DMS79 treated with DMSO at 0.1 percent for 48 hours (cell line): Measurements from ENCODE around the gene RPGR.
A peak's percentile ranks its signal among the peaks of the same experiment; 100 is the strongest.

Source experiments
- DNase-seq: peaks from one replicate; lab custom pipeline; 2025; lab: John Stamatoyannopoulos, UW

Gene RPGR, protein sequence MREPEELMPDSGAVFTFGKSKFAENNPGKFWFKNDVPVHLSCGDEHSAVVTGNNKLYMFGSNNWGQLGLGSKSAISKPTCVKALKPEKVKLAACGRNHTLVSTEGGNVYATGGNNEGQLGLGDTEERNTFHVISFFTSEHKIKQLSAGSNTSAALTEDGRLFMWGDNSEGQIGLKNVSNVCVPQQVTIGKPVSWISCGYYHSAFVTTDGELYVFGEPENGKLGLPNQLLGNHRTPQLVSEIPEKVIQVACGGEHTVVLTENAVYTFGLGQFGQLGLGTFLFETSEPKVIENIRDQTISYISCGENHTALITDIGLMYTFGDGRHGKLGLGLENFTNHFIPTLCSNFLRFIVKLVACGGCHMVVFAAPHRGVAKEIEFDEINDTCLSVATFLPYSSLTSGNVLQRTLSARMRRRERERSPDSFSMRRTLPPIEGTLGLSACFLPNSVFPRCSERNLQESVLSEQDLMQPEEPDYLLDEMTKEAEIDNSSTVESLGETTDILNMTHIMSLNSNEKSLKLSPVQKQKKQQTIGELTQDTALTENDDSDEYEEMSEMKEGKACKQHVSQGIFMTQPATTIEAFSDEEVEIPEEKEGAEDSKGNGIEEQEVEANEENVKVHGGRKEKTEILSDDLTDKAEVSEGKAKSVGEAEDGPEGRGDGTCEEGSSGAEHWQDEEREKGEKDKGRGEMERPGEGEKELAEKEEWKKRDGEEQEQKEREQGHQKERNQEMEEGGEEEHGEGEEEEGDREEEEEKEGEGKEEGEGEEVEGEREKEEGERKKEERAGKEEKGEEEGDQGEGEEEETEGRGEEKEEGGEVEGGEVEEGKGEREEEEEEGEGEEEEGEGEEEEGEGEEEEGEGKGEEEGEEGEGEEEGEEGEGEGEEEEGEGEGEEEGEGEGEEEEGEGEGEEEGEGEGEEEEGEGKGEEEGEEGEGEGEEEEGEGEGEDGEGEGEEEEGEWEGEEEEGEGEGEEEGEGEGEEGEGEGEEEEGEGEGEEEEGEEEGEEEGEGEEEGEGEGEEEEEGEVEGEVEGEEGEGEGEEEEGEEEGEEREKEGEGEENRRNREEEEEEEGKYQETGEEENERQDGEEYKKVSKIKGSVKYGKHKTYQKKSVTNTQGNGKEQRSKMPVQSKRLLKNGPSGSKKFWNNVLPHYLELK

DNA sequence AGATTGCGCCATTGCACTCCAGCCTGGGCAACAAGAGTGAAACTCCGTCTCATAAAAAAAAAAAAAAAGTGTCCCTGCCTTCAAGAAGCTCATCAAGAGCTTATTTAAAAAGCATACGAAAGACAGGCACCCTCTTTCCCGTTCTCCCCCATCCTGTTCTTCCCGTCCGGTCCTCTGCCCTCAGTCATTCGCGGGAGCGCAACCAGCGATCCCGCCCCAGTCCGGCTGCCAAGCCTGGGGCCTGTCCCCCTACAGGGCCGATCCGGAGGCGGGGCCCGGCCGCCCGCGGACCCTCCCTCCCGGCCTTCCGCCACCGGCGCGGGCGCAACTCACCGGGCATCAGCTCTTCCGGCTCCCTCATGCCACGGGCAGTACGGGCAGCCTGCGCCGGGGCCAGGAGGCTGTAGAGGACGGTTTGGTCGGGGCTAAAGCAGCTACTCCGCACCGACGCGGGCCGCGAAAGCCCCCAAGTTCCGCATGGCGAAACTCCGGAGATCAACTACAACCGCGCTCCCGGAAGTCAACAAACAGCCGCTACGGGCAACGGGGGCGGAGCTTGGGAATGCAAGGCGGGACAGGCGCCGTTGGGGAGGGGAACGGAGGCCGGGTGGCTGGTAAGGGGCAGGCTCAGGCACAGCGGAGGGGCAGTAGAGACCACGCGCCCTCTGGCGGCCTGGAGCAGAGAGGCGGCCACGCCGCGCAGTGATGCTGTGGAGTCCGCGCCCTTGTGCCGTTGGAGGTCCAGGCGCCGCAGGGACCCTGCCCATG, at the start of gene RPGR:
Gene RPGR (minus strand): TSS at position 503 of the 768 bp plus-strand sequence. CDS start 142 bp downstream, at position 361.
- peak; percentile 33 for DNase-seq

DNA sequence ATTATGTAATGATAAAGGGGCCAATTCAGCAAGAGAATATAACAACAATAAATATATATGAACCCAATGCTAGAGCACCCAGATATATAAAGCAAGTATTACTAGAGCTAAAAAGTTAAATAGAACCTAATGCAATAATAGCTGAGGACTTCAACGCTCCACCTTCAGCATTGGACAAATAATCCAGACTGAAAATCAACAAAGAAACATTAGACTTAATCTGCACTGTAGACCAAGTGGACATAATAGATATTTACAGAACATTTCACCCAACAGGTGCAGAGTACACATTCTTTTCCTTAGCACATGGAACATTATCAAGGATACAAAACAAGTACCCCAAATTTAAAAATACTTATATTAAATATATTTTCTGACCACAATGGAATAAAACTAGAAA, 49.4 kb upstream of the RPGR start:
- no peak for DNase-seq

DNA sequence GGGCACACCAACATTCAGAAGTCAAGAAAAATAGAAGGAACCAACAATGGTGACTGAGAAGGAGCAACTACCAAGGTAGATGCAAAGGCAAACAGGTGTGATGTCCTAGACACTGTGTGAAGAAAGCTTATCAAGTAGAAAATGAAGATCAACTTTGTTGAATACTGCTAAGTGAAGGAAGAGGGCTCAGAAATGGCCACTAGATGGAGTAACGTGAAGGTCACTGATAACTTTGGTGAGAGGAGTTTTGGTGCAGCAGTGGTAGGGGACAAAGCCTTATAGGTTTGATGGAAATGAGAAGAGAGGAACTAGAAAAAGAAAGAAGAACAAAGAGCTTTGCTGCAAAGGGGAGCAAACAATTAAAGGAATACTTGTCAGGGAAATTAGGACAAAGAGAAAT, 48.6 kb upstream of the RPGR start:
- DNase-seq = no peak

DNA sequence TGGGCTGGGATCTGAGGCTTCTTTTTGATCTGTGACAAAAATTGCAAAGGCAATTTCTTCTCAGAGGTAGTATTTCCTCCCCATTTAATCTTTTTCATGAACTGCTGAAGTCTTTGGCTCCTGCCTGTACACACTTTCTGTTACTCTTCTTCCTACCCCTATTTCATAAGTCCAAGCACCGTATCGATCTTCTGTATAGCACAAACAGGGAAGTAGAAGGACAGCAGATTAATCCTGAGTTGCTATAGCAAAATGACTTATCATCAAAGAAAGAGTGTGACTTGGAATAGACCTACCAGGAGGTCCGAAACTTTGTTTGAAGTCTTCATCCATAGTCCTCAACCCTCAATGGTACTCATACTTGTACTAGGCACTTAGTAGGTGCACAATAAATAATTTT, 47.1 kb upstream of the RPGR start:
- no peak for DNase-seq

DNA sequence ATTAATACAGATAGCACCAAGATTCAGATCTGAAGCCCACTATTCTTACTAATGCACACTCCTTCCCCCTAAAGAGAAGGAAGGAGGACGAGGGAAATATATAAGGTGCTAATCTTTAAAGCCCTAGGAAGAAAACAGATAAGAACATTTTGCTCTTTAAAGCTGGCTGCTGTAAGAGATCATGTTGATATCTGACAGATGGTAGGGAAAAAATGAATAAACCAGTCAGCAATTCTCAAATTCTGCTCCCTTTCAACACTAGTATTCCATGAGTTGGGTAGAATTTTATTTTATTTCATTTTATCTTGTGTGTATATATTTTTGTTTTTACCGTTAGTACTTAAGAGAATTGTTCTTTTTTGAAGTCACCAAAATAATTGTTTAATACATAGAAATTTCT, 44.3 kb upstream of the RPGR start:
- no peak for DNase-seq

DNA sequence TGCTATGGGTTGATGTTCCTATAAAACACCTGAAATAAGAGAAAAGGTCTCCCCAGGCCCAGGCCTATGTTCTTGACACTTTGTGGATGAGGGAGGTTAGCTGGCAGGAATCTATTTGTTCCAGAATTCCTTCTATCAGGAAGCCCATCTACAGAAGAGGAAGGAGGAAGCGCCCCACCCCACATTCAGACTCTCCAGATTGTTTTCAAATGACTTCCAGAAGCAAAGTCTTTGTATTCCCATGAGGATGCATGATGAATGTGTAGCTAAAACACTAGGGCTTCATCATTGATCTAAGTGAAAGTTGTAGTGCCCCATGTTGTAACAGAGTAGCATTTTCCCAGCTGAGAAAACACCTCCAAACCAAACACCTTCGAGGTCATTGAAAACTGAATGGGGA, 41.5 kb upstream of the RPGR start:
- DNase-seq = no peak

DNA sequence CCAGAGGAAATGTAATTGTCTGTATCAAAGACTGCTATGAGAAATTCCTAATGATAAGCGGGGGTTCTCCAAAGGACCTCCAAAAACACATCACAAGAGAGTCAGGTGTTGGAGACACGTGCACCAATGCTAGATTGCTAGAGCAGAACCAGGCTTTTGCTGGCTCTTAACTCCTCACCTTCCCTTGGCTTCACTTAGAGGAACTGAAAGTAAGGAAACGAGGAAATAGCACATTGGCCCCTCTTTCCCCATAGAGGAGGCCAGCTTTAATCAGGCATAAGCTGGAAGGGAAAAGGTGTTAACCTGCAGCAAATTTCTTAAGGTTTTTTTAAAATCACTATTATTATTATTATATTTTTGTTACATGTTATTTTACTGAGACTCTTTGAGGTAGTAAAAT, 38.6 kb upstream of the RPGR start:
- DNase-seq = no peak

DNA sequence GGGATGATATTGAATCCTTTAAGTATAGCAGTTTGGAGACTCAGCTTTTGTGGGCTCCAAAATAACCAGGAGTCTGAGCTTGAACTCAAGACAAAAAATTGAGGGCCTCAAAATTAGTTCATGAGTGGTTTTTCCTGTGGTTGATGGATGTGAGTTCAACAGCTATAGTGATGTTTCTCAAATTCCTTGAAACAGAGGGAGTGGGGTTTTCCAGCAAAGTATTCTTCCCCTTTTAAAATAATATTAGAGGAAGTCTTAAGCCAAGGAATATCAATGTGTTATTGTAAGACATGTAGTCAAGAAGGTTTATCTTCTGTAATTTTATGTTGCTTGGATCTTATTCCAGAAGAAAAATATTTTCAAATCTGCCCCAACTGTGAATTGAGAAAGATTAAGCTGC, 35.7 kb upstream of the RPGR start:
- no peak for DNase-seq

DNA sequence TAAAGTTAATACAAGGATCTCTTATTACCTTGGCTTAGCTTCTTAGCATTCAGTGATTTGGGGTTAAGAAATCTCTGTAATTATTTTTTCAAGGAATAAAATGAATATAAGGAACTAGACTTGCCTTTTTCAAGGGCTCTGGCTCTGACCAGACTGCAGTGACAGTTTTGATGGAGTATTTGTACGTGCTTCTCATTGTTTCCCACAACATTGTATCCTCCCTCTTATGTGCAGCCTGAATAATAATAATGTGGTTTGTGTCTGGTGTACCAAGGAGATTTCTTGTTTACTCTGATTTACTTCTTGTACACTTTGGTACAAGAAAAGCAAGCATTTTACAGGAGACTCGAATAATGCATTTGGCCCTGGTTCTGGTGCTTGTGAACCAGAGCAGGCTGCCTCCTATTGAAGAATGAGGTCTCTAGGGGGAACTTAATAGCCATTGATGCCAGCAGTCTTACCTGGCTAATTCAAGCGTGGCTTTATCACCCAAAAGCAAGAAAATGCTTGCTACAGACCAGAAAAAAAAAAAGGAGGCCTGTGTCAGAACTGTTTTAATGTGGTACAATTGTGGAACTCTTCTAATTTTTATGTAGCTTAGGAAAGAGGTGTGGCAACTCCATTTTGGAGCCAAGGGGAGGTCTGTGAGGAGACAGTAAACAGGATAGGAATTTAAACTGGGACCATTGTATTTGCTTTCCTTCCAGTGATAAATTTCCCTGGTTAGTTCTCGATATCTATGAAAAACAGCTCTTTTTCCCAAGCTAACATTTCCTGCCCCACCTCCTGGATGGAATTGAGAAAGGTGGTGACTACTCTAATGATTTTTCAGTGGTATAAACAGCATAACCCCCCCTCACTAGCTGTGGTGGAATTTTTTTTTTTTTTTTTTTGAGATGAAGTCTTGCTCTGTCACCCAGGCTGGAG, 30.7 kb upstream of the RPGR start:
- DNase-seq = peak; percentile 71

DNA sequence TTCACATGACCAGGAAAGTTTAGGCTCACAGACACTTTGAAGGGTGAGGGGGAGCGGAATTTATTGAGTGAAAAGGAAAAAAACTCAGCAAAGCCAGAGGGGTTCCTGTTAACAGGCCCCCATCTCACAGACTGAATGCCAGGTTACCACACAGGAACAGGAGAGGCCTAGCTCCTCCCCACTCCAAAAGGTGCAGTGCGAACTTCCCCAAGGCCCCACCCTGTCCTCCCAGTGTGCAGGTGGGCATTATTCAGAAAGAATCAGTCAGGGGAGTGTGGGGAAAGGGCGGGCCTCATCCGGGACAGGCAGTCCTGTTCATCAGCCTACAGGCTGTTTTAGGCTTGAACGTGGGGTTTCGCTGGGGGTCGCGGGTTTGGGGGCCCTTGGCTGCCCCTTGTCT, 29.1 kb upstream of the RPGR start:
- DNase-seq = no peak

DNA sequence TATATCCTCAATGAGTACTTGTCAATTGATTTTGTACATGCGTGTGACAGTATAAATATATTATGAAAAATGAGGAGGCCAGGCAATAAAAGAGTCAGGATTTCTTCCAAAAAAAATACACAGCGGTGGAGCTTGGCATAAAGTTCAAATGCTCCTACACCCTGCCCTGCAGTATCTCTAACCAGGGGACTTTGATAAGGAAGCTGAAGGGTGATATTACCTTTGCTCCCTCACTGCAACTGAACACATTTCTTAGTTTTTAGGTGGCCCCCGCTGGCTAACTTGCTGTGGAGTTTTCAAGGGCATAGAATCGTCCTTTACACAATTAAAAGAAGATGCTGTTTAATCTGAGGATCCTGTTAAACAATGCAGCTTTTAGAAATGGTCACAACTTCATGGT, 25.1 kb upstream of the RPGR start, which contains the start of gene OTC:
Gene OTC (plus strand): TSS at position 243 of the 400 bp plus-strand sequence. CDS start 93 bp downstream, at position 336.
- no peak for DNase-seq

DNA sequence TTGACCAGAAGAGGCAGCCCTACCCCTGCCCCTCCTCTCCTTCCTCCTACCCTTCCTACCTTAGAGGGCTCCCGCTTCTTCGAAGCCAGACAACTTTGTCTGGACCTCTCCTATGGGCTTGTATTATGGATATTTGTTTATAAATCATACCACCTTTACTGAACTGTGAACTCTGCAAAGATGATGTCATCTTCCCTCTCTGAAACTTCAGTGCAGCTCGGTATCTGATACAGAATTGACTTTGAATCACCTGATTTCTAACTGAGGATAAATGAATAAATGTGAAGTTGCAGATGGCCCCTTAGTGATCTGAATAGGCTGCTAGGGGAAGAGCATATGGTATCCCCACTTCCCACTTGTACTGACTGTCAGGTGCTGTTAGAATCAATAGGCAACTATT, 24.0 kb upstream of the RPGR start:
- no peak for DNase-seq

DNA sequence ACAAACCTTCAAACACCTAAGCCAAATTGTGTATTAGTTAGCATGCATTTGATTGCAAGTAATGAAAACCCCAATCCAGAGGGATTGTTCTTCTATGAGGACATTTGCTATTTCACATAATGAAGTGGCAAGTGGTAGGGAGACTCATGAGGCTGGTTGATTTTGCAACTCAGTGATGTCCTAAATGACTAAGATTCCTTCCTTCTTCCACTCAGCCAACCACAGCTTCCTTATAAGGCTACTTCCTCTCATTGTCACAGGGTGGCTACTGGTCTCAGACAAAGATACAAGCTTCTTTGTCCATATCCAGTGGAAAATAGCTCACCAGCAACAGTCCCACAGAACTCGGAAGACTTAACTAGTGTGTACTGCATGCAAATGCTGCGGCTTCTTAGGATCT, 19.8 kb upstream of the RPGR start:
- no peak for DNase-seq

DNA sequence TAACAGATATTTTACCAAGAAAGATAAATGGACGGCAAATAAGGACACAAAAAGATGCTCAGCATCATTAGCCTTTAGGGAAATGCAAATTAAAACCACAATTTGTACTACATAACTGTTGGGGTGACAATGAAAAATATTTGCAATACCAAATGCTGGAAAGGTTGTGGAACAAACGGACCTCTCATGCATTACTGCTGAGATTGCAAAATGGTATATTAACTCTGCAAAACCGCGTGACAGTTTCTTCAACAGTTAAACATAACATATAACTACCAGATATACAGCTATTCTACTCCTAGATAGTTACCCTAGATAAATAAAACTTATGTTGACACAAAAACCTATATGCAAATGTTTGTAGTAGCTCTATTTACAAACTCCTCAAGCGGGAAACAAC, 18.8 kb upstream of the RPGR start:
- DNase-seq = no peak

DNA sequence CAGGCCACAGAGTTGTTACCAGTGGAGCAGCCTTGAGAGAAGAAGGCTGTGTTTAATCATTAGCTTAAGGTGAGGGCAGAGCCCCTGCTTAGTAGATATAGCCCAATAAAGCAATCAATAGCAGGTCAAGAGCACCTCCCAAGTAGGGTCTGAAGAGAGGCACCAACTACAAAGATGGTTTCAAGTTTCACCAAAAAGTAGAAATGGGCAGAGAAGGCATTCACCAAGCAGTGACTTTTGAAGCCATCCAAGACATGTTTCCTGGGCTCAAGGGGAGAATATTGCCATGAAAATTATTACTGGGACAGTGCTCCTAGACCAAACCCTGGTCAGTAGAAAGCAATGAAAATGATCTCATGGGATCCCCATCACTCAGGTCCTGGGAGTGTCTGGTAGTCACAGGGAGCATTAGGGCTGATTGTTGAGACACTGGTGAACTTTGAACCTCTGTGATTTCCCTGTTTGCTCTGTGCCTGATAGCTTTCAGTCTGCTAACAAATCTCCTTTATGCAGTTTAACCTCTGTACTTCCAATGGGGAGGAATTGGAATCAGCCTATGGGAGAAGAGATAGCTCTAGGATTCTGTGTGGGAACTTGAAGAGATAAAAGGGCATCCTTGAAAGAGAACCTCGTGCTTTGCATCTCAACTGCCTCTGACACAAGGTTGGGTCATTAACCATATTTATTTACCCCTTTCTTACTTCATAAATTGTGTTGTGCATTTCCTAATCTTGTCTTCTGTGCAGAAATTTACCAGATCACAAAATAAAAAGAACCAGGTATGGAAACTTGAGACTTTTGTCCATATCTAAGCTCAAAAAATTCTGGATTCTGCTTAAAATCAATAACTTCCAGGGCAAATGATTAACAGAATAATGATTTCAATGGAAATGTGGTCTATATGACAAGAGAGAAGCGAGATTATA, 15.8 kb upstream of the RPGR start:
- no peak for DNase-seq

DNA sequence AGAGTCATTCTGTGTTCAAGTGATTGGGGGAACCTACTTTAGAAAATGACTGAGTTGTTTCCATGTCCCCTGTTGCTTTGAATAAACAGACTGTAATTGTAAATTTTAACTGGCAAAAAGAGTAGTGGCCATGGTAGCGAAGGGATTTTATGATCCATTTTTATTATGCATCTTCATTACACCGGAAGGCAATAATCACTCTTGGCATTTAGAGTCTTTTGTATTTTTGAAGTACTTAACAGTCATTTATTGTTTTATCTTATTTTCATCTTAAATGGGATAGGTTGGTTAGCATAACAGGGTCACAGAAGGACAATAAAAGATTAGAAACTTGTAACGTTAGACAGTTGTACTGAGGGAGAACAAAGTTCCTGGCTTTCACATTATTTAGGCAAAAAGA, 14.1 kb upstream of the RPGR start:
- no peak for DNase-seq

DNA sequence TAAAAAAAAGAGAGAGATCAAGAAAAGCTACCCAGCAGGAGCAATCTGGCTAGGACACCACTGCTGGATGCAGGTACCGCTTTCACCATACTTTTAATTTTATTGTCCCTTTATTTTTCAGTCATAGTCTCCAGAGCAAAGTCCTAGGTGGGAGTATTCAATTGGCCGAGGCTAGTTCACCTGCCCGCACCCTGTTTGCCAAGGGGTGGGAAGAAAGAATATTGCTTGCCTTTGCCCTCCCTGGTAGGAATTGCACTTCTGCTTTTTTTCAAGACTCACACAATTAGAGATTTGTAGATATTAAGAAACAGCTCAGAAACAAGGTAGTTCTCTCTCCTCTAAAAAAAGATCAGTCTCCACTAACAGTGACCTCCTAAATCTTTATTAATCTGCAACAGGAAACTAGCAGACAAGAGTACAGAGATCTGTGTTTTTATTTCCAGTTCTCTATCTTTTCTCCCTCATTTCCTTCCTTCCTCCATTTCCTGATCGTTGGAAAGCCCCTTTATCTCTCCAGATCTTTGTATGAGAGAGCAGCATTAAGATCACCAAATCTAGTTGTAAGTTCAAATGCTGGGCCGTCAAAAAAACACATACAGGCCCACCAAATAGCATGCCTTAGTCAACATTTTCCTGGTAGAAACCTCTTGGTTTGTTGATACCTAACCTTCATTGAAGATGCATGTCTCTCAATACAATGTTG, 9.4 kb upstream of the RPGR start:
- DNase-seq = no peak

DNA sequence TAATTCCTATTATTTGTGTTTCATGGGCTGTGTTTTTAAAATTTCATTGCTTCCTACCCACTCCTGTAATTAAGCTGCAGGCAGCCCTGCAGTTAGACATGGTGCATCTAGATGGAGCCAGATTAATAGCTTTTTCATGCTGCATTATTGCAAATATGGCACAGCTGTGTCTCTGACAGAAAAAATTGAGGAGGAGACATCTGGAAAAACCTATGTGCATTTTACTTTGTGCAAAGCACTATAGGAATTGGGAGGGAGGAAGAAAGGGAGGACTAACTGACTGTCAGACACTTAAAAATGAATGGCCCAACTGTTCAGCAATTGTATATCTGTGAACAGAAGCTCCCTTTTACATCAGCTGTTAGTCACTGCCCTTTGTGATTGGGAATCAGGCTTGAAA, 8.1 kb upstream of the RPGR start:
- no peak for DNase-seq

DNA sequence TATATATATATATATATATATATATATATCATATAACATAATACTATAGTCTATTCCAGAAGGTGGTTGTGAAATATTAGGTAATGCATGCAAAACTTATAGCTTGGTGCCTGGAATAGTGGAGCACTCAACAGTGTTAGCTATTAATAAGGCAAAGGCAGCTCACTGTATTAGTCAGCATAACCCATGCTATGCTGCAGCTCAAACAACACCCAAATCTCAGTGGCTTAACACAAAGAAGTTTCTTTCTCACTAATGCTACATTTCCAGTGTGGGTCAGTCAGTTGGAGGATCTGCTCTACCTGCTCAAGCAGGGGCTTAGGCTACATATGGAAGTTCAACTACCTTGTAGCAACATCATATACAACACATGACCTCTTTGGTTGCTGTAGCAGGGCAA, 5.2 kb upstream of the RPGR start:
- DNase-seq = no peak
